Activated CD8-positive, alpha-beta memory T cell treated with anti-CD3 and anti-CD28 coated beads, Interleukin-2, amount 50 U/mL, for 24 hours (primary cell): ENCODE data around the gene PLCL1.

Experiments used
- DNase-seq: peaks from one replicate; pipeline ENCODE4 v3.0.0-alpha.2; 2020; ENCODE audit errors: extremely low read depth

The PLCL1 gene

DNA sequence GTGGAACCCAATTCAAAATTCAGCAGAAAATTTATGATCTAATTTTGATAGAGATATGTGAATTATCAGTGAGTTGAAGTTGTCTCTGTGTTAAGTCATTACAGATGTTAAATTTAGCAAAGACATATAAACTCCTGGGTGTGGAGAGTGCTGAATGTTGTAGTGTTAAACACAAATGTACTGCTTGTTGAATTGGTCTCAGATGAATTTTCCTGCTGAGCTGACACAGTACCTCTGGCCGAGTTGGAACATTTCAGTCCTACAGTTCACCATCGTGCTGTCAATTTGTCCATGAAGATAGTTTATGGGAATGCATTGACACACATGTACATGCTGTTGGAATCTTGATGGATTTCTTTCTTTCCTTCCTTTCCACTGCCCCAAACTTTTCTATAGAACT lies 255.9 kb downstream of the PLCL1 start:
- no peak for DNase-seq

DNA sequence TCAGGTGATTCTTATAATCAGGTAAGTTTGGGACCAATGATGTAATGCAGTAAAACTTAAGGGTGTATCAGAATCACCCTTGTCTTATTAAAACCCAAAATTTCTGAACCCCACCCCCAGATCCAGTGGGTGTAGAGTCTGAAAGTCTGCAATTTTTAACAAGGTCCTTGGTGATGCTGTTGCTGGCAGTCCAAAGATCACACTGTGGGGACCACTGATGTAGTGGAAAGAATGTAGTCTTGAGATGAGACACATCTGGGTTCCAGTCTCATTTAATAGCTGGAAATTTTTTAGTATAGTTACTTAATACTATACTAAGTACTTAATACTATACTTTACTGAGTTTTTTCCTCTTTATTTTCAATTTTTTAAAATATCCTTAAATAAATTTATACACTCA lies 258.4 kb downstream of the PLCL1 start:
- no peak for DNase-seq

DNA sequence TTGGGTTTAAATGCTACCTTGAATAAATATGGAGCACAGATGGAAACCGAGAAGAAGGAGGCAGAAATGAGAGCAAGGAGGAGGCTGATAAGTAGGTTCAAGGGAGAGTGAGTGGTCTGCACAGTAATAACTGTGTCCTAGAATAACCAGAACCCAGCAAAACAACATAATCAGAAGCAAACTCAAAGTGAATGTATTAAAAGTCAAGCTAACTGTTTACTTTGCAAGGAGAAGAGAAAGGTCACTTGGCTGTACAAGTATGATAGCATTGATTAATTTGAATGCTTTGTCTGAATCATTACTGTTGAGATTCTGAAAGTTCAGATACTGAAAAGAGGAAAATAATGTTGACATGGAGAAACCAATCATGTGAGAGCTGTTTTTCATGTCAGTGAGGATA lies 258.8 kb downstream of the PLCL1 start:
- no peak for DNase-seq

DNA sequence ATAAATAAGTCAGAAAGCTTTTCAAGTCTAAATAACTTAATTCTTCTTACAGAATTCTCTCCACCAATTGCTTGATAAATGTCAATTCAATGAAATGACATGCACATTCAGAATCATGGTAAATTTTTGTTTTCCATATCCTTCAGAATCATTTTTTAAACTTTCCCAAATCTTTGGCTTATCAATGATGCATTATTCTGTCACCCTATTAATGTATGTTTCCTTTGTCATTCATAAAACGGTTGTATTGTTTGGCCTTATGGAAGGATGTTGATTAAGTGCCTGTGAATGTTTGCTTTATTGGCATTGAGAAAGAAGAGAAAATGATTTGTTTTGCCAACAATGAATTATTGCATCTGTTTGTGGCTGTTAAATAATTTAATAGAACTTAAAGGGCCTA lies 260.9 kb downstream of the PLCL1 start:
- DNase-seq: no peak

DNA sequence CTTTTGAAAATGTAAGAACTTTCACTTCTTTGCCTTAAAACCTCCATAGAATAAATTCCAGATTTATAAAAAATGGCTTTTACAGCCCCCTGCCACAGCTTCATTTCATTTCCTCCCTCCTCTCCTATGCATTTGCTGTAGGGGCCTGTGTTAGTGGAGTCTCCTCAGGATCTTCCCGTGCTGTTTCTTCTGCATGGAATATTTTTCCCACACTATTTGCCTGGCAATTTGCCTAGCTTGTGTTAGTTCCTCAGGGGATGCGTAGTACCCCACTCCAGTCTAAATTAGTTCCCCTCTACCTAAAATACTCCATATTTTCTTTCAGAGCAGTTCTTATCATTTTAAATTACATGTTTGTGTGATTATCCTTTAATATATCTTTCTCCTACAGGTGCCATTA lies 262.2 kb downstream of the PLCL1 start:
- DNase-seq: no peak

DNA sequence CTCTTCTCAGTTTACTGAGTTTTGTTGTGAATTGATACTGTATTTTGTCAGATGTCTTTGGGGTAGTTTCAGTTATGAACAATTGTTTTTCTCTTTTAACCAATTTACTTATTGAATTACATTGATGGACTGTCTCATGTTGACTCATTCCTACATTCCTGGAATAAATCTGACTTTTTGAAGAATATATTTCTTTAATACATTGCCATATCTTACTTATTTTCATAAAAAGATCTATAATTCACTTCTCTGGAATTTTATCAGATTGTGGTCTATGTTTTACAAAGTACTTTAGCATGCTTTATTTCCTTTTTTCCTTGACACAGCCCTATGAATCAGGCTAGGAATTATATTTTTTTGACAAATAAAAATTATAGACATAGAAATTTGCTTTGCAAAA lies 268.3 kb downstream of the PLCL1 start:
- DNase-seq: no peak

DNA sequence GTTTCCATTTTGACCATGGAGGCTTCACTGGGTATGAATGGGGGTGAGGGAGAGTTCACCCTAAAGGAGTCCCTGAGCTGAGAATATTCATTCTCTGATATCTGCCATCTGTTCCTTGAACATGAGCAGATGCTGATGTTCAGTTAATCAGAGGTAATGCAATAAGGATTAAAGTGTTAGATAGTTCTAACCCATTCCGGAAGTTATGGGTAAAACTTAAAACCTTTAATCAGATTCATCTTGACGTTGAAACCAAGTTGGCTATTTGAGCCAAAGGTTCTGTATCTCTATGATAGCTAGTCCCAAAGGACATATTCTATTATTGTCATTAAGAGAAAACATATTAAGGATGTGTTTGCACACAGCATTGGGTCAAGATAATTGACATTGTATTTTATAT lies 268.9 kb downstream of the PLCL1 start:
- DNase-seq: no peak

DNA sequence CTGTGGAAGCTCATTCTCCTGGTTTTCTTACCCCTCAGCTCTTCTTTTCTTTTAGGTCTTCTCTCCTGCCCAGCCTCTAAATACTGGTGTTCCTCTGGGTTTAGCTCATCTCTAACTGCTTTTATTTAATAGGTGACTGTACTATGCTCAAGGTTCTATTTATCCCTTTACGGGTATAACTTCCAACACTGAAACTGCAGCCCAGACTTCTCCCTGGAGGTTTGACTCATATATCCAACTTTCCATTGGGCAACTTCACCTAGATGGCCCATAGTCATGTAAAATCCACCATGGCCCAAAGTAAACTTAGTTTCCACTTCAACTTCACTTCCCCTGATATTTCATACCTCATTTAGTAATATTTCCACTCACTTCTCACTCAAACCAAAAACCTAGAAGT lies 273.1 kb downstream of the PLCL1 start:
- no peak for DNase-seq

DNA sequence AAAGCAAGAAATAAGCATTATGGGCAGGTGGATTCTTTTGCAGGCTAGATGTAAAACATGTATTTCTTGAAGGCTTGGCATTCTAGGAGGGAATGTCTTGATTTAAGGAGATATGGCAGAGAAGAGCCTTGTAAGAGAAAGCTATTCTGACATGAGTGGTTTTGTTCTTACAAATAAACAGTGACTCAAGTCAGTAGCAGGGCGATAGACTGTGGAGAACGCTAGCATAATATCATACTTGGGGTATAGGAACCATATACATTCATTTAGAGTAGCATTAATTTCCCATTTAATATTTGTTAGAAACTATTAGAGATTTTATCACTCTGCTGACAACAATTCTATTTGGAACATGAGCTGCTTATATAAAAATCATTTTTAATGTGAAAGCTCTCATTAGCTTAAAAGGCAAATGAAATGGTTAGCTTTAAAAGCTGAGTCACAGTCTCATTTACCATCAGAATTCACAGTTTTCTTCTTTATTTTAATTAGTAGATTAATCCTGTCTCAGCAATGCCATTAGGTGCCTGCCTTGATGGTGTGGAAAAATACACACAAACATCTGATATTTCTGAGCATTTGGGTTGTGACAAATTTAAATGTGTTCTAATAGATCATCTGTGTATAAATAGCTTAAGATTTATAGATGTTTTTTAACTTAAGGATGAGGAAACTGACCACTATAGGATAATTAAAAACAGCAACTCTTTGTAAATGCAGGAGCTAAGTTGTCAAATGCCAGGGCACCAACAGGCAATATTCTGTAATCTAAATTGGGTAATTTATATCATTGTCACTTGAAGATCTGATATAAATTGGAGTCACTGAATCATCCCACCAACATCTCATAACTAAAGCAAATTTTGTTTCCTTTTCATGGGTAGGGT lies 276.7 kb downstream of the PLCL1 start:
- DNase-seq: no peak

DNA sequence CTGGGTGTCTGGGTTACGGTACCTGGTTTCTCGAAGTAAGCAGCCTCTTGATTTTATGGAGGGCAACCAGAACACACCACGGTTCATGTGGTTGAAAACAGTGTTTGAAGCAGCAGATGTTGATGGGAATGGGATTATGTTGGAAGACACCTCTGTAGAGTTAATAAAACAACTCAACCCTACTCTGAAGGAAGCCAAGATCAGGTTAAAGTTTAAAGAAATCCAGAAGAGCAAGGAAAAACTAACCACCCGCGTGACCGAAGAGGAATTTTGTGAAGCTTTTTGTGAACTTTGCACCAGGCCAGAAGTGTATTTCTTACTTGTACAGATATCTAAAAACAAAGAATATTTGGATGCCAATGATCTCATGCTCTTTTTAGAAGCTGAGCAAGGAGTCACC lies 279.8 kb downstream of the PLCL1 start:
- DNase-seq: no peak

DNA sequence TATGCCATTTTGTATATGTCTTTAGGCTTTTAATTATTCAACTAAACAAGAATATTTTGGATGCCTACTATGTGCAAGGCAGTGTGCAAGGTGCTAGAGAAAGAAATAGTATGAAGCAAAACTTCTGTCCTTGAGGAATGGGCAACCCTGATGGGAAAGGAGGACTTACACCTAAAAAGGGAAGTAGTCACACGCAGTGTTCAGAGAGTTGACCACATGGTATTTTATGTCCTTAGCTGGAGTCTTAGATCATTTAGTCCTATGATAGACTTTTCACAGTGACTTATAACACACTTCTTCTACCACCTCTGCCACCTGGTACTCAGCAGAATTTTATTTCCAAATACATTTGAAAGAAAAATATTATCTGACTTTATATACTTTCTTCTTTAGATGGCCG lies 291.6 kb downstream of the PLCL1 start:
- DNase-seq: no peak

DNA sequence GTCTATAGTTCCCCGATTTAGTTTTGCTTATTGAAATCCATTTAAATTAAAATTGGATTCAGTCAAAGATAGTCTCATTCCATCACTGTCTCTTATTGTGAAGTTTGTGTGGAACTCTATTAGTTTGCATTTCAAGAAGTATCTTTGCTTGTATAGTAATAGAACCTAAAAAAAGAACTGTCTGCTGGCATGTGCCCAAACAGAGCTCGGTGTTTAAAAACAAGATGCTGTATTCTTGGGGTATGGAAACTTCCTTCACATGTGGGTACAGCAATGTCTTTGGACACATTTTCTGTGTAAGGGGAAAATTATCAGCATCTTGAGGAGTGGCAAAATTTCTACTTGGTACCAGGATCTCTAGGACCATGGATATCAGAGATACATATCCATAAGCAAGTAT lies 292.6 kb downstream of the PLCL1 start:
- no peak for DNase-seq

DNA sequence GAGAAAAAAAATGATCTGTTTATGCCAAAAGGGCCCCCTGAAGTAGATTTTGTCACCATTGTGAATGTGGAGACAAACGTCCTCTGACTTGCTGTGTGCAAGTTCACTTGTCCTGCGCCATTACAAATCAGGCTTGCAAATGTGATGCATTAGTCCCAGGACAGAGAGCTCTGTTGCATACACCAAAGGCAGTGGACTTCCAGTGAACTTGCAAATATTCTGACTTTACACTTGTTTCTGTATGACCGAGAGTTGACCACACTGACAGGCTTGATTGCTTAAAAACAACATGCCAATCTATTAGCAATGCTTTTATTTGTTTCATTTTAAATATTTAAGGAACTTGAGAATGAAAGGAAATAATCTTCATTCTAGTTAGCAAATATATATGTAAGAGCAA lies 293.2 kb downstream of the PLCL1 start:
- no peak for DNase-seq

DNA sequence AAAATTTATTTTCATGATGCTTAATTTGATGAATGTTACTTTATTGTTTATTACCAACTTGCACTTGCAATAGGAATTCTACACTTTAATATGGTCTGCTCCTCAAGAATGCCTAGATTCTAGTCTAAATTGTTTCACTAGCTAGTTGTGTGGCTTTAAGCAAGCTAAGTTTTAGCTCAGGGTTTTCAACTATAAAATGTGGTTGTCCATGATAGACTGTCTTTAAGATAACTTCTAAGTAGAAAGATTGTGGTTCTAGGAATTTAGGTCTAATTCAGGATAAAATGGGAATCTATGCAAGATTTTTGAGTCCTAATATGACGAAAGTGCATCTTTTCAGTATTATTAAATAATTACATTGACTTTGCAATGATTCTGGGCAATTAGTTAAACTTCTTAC lies 294.0 kb downstream of the PLCL1 start:
- no peak for DNase-seq

DNA sequence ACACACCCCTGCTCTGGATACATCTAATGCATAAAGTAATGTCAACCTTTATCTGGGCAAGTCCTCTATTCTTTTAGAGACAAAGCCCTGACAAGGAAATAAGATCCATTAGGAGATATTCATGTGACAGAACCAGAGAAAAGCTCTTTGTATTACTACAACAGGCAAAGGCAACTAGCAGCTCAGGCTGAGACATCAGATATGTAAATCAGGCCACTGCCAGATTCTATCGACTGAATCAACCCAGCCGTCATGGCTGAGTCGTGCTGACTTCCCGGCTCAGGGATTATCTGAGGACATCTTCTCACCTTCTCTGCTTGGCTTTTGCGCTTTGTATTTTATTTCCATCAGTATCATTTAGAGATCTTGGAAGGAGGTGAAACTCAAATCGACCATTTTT lies 294.5 kb downstream of the PLCL1 start:
- no peak for DNase-seq

DNA sequence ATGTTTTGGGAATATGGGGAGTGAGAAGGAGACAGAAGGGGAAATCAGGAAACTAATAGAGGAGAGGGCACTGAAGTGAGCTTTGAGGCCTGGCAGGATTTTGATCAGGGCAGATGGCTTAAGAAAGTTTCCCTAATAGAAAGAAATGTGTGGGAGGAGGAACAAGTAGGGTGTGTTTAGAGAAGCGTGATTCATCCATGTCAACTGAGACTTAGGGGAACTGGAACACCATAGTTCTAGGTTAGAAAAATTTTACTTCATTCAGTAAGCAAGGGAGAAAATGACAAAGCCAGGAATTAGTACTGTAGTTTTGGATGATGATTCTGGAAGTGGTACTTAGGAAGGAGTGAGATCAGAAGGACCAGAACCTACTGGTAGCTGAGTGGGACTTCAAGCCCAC lies 296.0 kb downstream of the PLCL1 start:
- DNase-seq: no peak

DNA sequence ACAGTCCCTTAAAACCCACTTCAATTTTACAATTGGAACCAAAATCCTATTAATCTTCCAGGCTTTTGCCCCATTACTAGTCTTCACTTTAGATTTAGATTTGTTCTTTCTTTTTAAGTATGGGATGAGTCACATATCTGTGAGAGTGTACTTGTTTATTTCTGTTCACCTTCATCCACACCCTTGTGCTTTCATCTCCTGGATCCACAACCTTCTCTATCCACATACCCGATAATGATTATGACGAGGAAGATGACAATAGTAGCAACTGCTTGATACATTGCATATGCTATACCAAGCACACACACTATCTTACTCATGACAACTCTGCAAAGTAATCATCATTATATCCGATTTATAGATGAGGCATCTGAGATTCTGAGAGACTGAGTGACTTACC lies 297.3 kb downstream of the PLCL1 start:
- no peak for DNase-seq

DNA sequence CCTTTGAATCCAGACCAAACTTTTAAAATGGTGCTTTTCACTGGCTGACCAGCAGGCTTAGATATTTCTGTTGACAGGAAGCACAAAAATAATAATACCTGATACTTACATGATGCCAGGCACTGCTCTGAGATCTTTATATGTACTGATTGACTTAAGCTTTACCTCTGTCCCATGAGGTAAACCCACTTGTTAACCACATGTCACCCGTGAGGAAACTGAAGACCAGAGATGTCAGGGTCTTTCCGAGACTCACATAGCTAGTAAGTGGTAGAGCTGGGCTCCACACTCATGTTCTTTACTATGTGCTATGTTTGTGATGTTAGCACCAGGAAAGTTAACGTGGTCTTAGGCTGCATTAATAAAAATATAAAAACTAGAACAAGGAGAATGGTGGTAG lies 297.7 kb downstream of the PLCL1 start:
- DNase-seq: no peak

DNA sequence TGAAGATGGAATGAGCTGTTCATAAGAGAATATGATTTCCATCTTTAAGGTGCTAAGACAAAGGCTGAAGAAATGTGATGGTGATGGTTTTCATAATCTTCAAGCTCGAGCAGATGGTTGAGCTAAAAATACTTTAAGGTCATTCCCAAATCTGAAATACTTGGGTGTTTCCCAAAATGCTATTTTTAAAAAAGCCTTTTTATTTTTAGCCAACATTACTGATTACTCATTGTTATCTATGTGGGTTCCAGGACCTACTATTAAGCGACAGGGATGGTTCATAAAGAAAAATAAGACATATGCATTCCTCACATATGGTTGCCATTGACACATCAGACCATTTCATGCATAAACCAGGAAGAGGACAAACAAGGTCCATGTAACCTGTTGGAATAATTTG lies 298.5 kb downstream of the PLCL1 start:
- no peak for DNase-seq

DNA sequence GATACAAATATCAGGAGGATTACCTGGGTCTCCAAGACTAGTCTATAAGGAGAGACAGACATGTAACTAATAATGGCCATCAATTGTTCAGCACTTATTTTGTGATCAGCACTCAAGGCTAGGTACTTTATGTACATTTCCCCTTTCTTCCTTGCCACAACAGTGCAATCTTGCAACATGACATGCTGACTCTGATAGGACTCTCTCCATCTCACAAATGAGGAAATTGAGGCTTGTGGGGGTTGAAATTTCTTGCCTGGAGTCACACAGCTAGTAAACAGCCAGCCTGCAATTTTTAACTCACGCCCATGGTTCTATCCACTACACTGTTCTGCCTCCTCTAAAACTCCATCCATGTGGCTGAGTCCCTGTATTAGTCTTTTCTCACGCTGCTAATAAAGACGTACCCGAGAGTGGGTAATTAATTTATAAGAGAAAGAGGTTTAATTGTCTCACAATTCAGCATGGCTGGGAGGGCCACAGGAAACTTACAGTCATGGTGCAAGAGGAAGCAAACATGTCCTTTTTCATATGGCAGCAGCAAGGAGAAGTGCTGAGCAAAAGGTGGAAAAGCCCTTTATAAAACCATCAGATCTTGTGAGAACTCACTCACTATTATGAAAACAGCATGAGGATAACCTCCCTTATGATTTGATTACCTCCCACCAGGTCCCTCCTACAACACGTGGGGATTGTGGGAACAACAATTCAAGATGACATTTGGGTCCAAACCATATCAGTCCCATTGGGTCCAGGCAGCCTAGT lies 302.4 kb downstream of the PLCL1 start:
- DNase-seq: no peak

DNA sequence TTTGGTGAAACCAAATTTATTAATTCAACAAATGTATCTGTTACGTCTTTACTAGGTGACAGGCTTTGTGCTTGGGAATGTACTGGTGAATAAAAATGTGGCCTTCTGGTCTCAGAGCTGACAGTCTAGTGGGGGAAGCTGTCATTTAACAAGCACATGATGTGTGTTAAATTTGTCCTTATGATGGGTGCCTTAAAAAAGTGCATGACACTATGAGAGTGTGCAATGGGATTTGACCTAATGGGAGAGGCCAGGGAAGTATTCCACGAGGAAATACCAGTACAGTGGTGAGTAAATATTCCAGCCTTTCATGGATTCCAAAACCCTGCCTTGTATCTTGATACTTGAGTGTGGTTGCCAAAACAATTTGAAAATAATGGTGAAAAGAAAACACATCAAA lies 308.9 kb downstream of the PLCL1 start:
- no peak for DNase-seq

DNA sequence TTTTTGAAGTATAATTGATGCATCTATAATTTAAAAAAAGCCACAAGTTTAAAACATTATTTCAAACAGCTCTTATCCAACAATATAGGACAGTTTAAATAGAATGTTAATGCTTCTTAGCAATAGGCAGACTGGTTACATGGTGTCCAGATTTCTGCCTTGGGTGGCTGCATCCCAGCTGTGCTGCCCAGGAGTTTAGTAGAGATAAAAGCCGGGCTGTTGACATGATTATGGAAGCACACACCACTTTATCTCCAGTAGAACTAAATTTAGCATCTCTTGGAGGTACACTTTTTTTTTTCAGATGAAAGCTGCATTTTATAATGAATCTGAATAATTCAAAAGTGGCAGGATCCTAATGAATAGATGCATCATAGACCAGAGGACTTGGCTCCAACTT lies 309.7 kb downstream of the PLCL1 start:
- DNase-seq: no peak

DNA sequence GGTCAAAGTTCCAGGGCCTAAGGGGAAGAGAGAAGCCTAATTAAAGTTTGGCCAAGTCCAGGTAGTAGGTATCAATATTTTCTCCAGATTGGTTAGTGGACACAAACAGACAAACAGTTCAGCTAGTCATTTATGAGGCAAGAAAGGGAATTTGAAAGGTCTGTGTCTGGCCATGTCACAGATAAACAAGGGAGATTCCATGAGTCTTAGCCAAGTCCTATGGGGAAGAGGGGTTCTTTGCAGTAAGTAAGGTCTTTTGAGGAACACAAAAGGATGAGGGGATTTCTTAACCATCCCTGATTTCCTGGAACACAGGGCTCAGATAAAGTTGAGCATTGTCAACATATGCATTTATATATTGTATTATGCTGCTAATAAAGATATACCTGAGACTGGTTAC lies 310.8 kb downstream of the PLCL1 start:
- no peak for DNase-seq
